HepG2 (cell line): Measurements from ENCODE around the gene CTU2. TPM values are rescaled to one million over a fixed set of nuclear protein-coding genes. Genes with fewer than 3 reads are reported as not detected.

Source experiments
- ATAC-seq: fragments of 200-7000 bp; cut with Tn5 transposase; 3 replicates; pipeline ENCODE4 v1.9.1; 2020; ENCODE audit warnings: mild to moderate bottlenecking, moderate library complexity
- BruUV-seq: library from RNA; stranded (reverse); fragments of 400-500 nt; replicated peaks from 2 replicates; lab custom pipeline; 2021; lab: Mats Ljungman, UMichigan
- CTCF ChIA-PET: fragments of 300-600 bp; formaldehyde crosslinking; extraction: SDS; loops from one replicate; lab custom pipeline; 2021; ENCODE audit warnings: low total read pairs, inconsistent platforms, low intra/inter-chr PET ratio; lab: Yijun Ruan, JAX
- POLR2A ChIA-PET: fragments of 350-600 bp; sonication (Branson Sonifier 250); formaldehyde crosslinking; loops from one replicate; lab custom pipeline; 2020; ENCODE audit warnings: antibody characterized with exemption, inconsistent platforms; lab: Yijun Ruan, JAX
- DNase-seq: peaks from one replicate; pipeline ENCODE4 v3.0.0-alpha.2; 2015; ENCODE audit warnings: low spot score
- FAIRE-seq: peaks from 3 replicates; lab custom pipeline; 2011; peaks lifted over from hg19 to GRCh38; lab: Jason Lieb, UNC
- H2AFZ ChIP-seq: one replicate; pipeline ENCODE4 v1.6.1; 2011; ENCODE audit warnings: low read length, inconsistent platforms
- H3K27ac ChIP-seq: fragments of 300-600 bp; 3 replicates; pipeline ENCODE4 v1.8.0; 2011; ENCODE audit warnings: mixed run types, mild to moderate bottlenecking, mixed read lengths, low read length, inconsistent platforms; ENCODE audit not compliant: insufficient read depth; ENCODE audit errors: extremely low read length
- H3K27me3 ChIP-seq, 2 experiments: fragments of 200-600 bp in 1 of 2; 2 replicates in 1 of 2; 3 replicates in 1 of 2; pipeline versions ENCODE4 v1.6.0 to v1.8.0; 2011; ENCODE audit warnings: low read length in 2 of 2, mild to moderate bottlenecking in 2 of 2, moderate library complexity in 2 of 2, inconsistent platforms in 1 of 2; ENCODE audit not compliant: insufficient read depth in 2 of 2, control insufficient read depth in 1 of 2
- H3K36me3 ChIP-seq, 2 experiments: fragments of 200-600 bp in 1 of 2; replicated peaks in 1 of 2; 2 replicates in 1 of 2; 3 replicates in 1 of 2; pipeline versions ENCODE4 v1.5.1 to v1.8.0; 2011; ENCODE audit warnings: low read length in 2 of 2, inconsistent platforms in 1 of 2; ENCODE audit not compliant: insufficient read depth in 2 of 2, control insufficient read depth in 1 of 2
- H3K4me1 ChIP-seq: 2 replicates; pipeline ENCODE4 v1.5.1; 2012; ENCODE audit warnings: low read length, inconsistent platforms; ENCODE audit not compliant: insufficient read depth
- H3K4me2 ChIP-seq: 2 replicates; pipeline ENCODE4 v1.6.0; 2011; ENCODE audit warnings: low read depth, low read length, inconsistent platforms
- H3K4me3 ChIP-seq, 3 experiments: fragments of 200-600 bp in 1 of 3; sonication (generic), shearing (Covaris generic) in 1 of 3; replicated peaks in 1 of 3; 2 replicates each; pipeline ENCODE4 v1.5.1; 2011 to 2016; ENCODE audit warnings: low read length in 3 of 3, inconsistent platforms in 2 of 3, low read depth in 2 of 3, mild to moderate bottlenecking in 2 of 3, control low read depth in 1 of 3, mixed read lengths in 1 of 3; ENCODE audit not compliant: insufficient read depth in 1 of 3
- H3K79me2 ChIP-seq: one replicate; pipeline ENCODE4 v1.6.1; 2011; ENCODE audit warnings: low read length, inconsistent platforms; ENCODE audit not compliant: insufficient read depth
- H3K9ac ChIP-seq: 2 replicates; pipeline ENCODE4 v1.6.0; 2011; ENCODE audit warnings: mild to moderate bottlenecking, low read depth, low read length, inconsistent platforms; ENCODE audit not compliant: insufficient read depth
- H3K9me3 ChIP-seq: 2 replicates; pipeline ENCODE4 v1.5.1; 2012; ENCODE audit warnings: mild to moderate bottlenecking, low read length
- H4K20me1 ChIP-seq: 2 replicates; pipeline ENCODE4 v1.6.0; 2011; ENCODE audit warnings: inconsistent platforms, mild to moderate bottlenecking, low read length, moderate library complexity; ENCODE audit not compliant: insufficient read depth
- CREB1 ChIP-seq, 2 experiments: fragments of 450-650 bp in 1 of 2; IDR thresholded peaks; 2 replicates each; pipeline ENCODE4 v1.6.1; 2016 to 2017; ENCODE audit warnings: control low read depth in 1 of 2, mild to moderate bottlenecking in 1 of 2, missing compliant biosample characterization in 1 of 2, missing genetic modification characterization in 1 of 2
- GRHL1 ChIP-seq: sonication (generic); formaldehyde crosslinking; conservative IDR thresholded peaks from 2 replicates; pipeline ENCODE4 v1.8.0; 2022; ENCODE audit warnings: missing genetic modification reagents
- HOXD1 ChIP-seq: sonication (generic); formaldehyde crosslinking; IDR thresholded peaks from 2 replicates; pipeline ENCODE4 v1.5.0; 2020; ENCODE audit warnings: missing genetic modification reagents
- IRF2 ChIP-seq: IDR thresholded peaks from 2 replicates; pipeline ENCODE4 v1.6.1; 2018; ENCODE audit warnings: missing genetic modification reagents, missing compliant biosample characterization
- NAIF1 ChIP-seq: sonication (generic); formaldehyde crosslinking; IDR thresholded peaks from 2 replicates; pipeline ENCODE4 v1.5.0; 2020; ENCODE audit warnings: mild to moderate bottlenecking, missing genetic modification reagents, borderline replicate concordance
- NFIB ChIP-seq: sonication (generic); formaldehyde crosslinking; IDR thresholded peaks from 2 replicates; pipeline ENCODE4 v1.9.0; 2021; ENCODE audit warnings: missing genetic modification reagents, mild to moderate bottlenecking, borderline replicate concordance
- RBM22 ChIP-seq: fragments of 200-400 bp; formaldehyde crosslinking; optimal IDR thresholded peaks from 2 replicates; pipeline ENCODE3; 2017; ENCODE audit warnings: mild to moderate bottlenecking, low read length, moderate library complexity
- TBX3 ChIP-seq: fragments of 450-650 bp; IDR thresholded peaks from 2 replicates; pipeline ENCODE4 v1.6.1; 2017; ENCODE audit warnings: antibody characterized with exemption, mild to moderate bottlenecking, inconsistent platforms, borderline replicate concordance
- TP53 ChIP-seq: sonication (generic); formaldehyde crosslinking; conservative IDR thresholded peaks from 2 replicates; pipeline ENCODE4 v1.4.0; 2020; ENCODE audit warnings: missing genetic modification reagents
- ZKSCAN1 ChIP-seq: fragments of 150-350 bp; IDR thresholded peaks from 2 replicates; pipeline ENCODE4 v1.6.1; 2014; ENCODE audit warnings: low read length
- ZNF263 ChIP-seq: sonication (generic); formaldehyde crosslinking; IDR thresholded peaks from 2 replicates; pipeline ENCODE4 v1.4.0; 2020; ENCODE audit warnings: missing genetic modification reagents
- ZNF264 ChIP-seq: sonication (generic); formaldehyde crosslinking; IDR thresholded peaks from 2 replicates; pipeline ENCODE4 v1.4.0; 2020; ENCODE audit warnings: missing genetic modification reagents
- ZNF33A ChIP-seq: sonication (generic); formaldehyde crosslinking; IDR thresholded peaks from 2 replicates; pipeline ENCODE4 v1.5.1; 2020; ENCODE audit warnings: missing genetic modification reagents, mild to moderate bottlenecking, moderate library complexity, borderline replicate concordance
- ZNF644 ChIP-seq: IDR thresholded peaks from 2 replicates; pipeline ENCODE4 v1.6.1; 2016; ENCODE audit warnings: low read depth
- ZNF772 ChIP-seq: sonication (generic); formaldehyde crosslinking; IDR thresholded peaks from 2 replicates; pipeline ENCODE4 v1.5.0; 2020; ENCODE audit warnings: mild to moderate bottlenecking, missing genetic modification reagents
- WGBS: methylation state at CpG from one replicate; pipeline ENCODE4 v1.1.6; 2017; ENCODE audit warnings: low lambda C conversion rate; 5-methylcytosine and 5-hydroxymethylcytosine counted together
- in situ Hi-C: cut with HindIII; loops from 2 replicates; pipeline ENCODE4 v1.10.0; 2017; ENCODE audit warnings: low pct_unique_long_range_greater_than_20kb; ENCODE audit not compliant: extremely low pct_ligation_motif_present
- intact Hi-C: fragments of 100-400 bp; cut with micrococcal nuclease; formaldehyde crosslinking; loops from one replicate; pipeline ENCODE4 v1.10.0; 2022; ENCODE audit not compliant: unreplicated experiment
- polyA plus RNA-seq, 8 experiments: library from polyadenylated mRNA; depleted of rRNA in 3 of 8; stranded (reverse) in 7 of 8; unstranded in 1 of 8; fragments of >200 nt; fragmentation: Illumina TruSeq in 4 of 8; extraction: Trizol in 4 of 8; gene quantifications; 2 replicates each; pipeline versions ENCODE4 v1.2.1 to v1.2.3, GENCODE V29; 2011 to 2016; ENCODE audit warnings: low read depth in 4 of 8, missing spikeins in 1 of 8, mixed read lengths in 1 of 8; ENCODE audit not compliant: insufficient read depth in 1 of 8
- total RNA-seq, 5 experiments: library from RNA; depleted of rRNA; stranded (reverse); fragments of >200 nt; fragmentation: Illumina TruSeq; extraction: Trizol; gene quantifications; 2 replicates each; pipeline ENCODE4 v1.2.3, GENCODE V29; 2016; ENCODE audit warnings: low read depth in 1 of 5
- TF ChIP-seq, protein P1 (sequence below): sonication (generic); formaldehyde crosslinking; IDR thresholded peaks from 2 replicates; pipeline ENCODE4 v1.4.0; 2020; ENCODE audit warnings: missing genetic modification reagents
- TF ChIP-seq, protein P2 (sequence below): fragments of 450-650 bp; IDR thresholded peaks from 2 replicates; pipeline ENCODE4 v1.6.1; 2017; ENCODE audit warnings: mild to moderate bottlenecking

Gene CTU2
- total and polyA plus RNA-seq, 2 of the 13 experiments (the other 11 are each of a cell fraction or from before 2014, with no cell fraction given): 13.3 to 21.9 TPM

DNA sequence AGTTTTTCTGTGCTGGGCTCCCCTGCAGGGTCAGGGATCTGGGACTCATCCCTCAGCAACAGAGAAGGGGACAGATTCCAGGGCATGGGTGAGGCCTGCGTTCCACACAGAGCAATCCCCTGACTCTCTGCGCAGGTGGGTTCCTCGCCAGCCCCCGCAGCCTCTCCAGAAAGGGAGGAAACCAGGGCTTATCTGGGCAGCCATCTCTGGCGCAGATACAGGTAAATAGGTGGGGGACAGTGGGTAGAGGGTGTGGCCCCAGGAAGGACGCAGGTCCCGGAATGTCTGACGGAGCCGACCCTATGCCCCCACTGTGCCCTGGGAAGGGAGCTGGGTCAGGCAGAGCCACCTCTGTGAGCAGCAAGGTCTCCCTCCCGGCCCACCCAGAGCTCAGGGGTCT, 55.5 kb downstream of the CTU2 start:
- ATAC-seq (no peak), DNase-seq (no peak), FAIRE-seq (no peak)
- in situ Hi-C loops: no loop called here
- Histone ChIP-seq H2AFZ (no peak overlapping the region), H4K20me1 (peaks cover 28% of the 10 kb centered on the region), H3K9me3 (no peaks in the 10 kb centered on the region), H3K27ac (no peak overlapping the region), H3K79me2 (peaks cover 20% of the 10 kb centered on the region), H3K27me3 (no peaks in the 10 kb centered on the region), H3K4me2 (no peak overlapping the region), H3K4me3 (no peak overlapping the region), H3K36me3 (peaks cover 0 to 2% of the 10 kb centered on the region in 2 experiments; a peak in 2 of 5 replicates), H3K9ac (no peak overlapping the region), H3K4me1 (peaks cover 69% of the 10 kb centered on the region)
- ChIA-PET CTCF (no interaction called here), POLR2A (no interaction called here)
- BruUV-seq: no TSS peak
- TF ChIP-seq IRF2 (CRISPR knock-in tag) (no peak), ZNF264 (no peak), ZKSCAN1 (no peak), ZNF33A (no peak), CREB1 (IDR thresholded peaks at IDR 0.05) (no peak), CREB1 (CRISPR knock-in tag; IDR thresholded peaks at IDR 0.05) (no peak), HOXD1 (CRISPR knock-in tag) (no peak), ZNF644 (CRISPR knock-in tag) (no peak), ZNF263 (CRISPR knock-in tag) (0 out of 2 replicates have a peak, but pooled peaks have one; percentile 17), ZNF772 (no peak), NAIF1 (no peak), NFIB (no peak), RBM22 (peak; percentile 33), TBX3 (no peak), TP53 (CRISPR knock-in tag) (no peak), GRHL1 (no peak)
- TF ChIP-seq, protein P1, sequence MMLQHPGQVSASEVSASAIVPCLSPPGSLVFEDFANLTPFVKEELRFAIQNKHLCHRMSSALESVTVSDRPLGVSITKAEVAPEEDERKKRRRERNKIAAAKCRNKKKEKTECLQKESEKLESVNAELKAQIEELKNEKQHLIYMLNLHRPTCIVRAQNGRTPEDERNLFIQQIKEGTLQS: no peak
- TF ChIP-seq, protein P2, sequence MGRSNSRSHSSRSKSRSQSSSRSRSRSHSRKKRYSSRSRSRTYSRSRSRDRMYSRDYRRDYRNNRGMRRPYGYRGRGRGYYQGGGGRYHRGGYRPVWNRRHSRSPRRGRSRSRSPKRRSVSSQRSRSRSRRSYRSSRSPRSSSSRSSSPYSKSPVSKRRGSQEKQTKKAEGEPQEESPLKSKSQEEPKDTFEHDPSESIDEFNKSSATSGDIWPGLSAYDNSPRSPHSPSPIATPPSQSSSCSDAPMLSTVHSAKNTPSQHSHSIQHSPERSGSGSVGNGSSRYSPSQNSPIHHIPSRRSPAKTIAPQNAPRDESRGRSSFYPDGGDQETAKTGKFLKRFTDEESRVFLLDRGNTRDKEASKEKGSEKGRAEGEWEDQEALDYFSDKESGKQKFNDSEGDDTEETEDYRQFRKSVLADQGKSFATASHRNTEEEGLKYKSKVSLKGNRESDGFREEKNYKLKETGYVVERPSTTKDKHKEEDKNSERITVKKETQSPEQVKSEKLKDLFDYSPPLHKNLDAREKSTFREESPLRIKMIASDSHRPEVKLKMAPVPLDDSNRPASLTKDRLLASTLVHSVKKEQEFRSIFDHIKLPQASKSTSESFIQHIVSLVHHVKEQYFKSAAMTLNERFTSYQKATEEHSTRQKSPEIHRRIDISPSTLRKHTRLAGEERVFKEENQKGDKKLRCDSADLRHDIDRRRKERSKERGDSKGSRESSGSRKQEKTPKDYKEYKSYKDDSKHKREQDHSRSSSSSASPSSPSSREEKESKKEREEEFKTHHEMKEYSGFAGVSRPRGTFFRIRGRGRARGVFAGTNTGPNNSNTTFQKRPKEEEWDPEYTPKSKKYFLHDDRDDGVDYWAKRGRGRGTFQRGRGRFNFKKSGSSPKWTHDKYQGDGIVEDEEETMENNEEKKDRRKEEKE: no peak
- intact Hi-C loops: no loop called here
- 90% methylated on average over 10 of the region's 10 CpGs for WGBS
